Measurements from ENCODE around the gene ADISSP.

- TF ChIP-seq POLR2A (IDR thresholded peaks at IDR 0.05) (no peak), CTCF (IDR thresholded peaks at IDR 0.05 in 8 of 11, conservative IDR thresholded peaks at IDR 0.05 in 3 of 11) (no peak)
These were observed 60.6 kb downstream of the ADISSP start for GRCh38 chr20:3706774-3707507.
